Caco-2 (cell line): ENCODE measurements around the gene TMEM273. TPM values are rescaled to one million over a fixed set of nuclear protein-coding genes. Genes with fewer than 3 reads are reported as not detected.

Experiments used
- BruUV-seq: library from RNA; stranded (reverse); fragments of 400-500 nt; replicated peaks from 2 replicates; lab custom pipeline; 2021; lab: Mats Ljungman, UMichigan
- CTCF ChIA-PET: fragments of 300-600 bp; sonication (Branson Sonifier 250); formaldehyde crosslinking; loops from one replicate; lab custom pipeline; 2022; ENCODE audit warnings: antibody characterized with exemption; lab: Charles Lee
- POLR2A ChIA-PET: fragments of 300-600 bp; sonication (Branson Sonifier 250); formaldehyde crosslinking; loops from one replicate; lab custom pipeline; 2022; ENCODE audit warnings: antibody characterized with exemption; lab: Charles Lee
- DNase-seq, 2 experiments: peaks; one replicate each; pipeline versions ENCODE4 v3.0.0 to v3.0.0-alpha.2; 2020 to 2022
- H3K27me3 ChIP-seq: replicated peaks from 2 replicates; pipeline ENCODE4 v1.6.0; 2011; ENCODE audit warnings: low read length; ENCODE audit not compliant: control insufficient read depth, insufficient read depth
- H3K36me3 ChIP-seq: 2 replicates; pipeline ENCODE4 v1.5.1; 2011; ENCODE audit warnings: low read length; ENCODE audit not compliant: control insufficient read depth, insufficient read depth
- H3K4me1 ChIP-seq: fragments of 250-450 bp; sonication (Bioruptor Pico); 2 replicates; pipeline ENCODE4 v1.5.1; 2020; ENCODE audit warnings: mild to moderate bottlenecking
- H3K4me3 ChIP-seq: 2 replicates; pipeline ENCODE4 v1.5.1; 2011; ENCODE audit warnings: low read depth, mild to moderate bottlenecking, control low read depth, low read length
- H3K9me3 ChIP-seq: fragments of 250-450 bp; sonication (Bioruptor Pico); 2 replicates; pipeline ENCODE4 v1.5.1; 2020; ENCODE audit warnings: mild to moderate bottlenecking, moderate library complexity
- H3K27ac Mint-ChIP-seq: one replicate; pipeline ENCODE4 v1.8.0; 2022; ENCODE audit warnings: mixed read lengths; ENCODE audit not compliant: unreplicated experiment
- H3K27me3 Mint-ChIP-seq: one replicate; pipeline ENCODE4 v1.8.0; 2022; ENCODE audit warnings: mixed read lengths; ENCODE audit not compliant: insufficient read depth, unreplicated experiment
- H3K36me3 Mint-ChIP-seq: one replicate; pipeline ENCODE4 v1.8.0; 2022; ENCODE audit warnings: mild to moderate bottlenecking, mixed read lengths; ENCODE audit not compliant: insufficient read depth, unreplicated experiment
- H3K4me1 Mint-ChIP-seq: one replicate; pipeline ENCODE4 v1.8.0; 2022; ENCODE audit warnings: low read depth, mixed read lengths; ENCODE audit not compliant: unreplicated experiment
- H3K4me3 Mint-ChIP-seq: one replicate; pipeline ENCODE4 v1.8.0; 2022; ENCODE audit warnings: mild to moderate bottlenecking, moderate library complexity, mixed read lengths; ENCODE audit not compliant: unreplicated experiment
- H3K9me3 Mint-ChIP-seq: one replicate; pipeline ENCODE4 v1.8.0; 2022; ENCODE audit warnings: mixed read lengths; ENCODE audit not compliant: unreplicated experiment
- intact Hi-C: fragments of 100-400 bp; cut with micrococcal nuclease; formaldehyde crosslinking; loops from one replicate; pipeline ENCODE4 v1.10.0; 2022; ENCODE audit not compliant: unreplicated experiment
- total RNA-seq: library from RNA; stranded (reverse); gene quantifications from 2 replicates; pipeline ENCODE4 v1.2.3, GENCODE V29; 2022
- TF ChIP-seq, protein P1 (sequence below), 2 experiments: fragments of 200-600 bp in 1 of 2; IDR thresholded peaks; 1 replicate in 1 of 2; 2 replicates in 1 of 2; pipeline versions ENCODE4 v1.5.1 to v1.8.0; 2011 to 2022; ENCODE audit warnings: antibody characterized with exemption in 1 of 2, control low read depth in 1 of 2, inconsistent platforms in 1 of 2, low read depth in 1 of 2, low read length in 1 of 2, mild to moderate bottlenecking in 1 of 2, moderate library complexity in 1 of 2; ENCODE audit not compliant: insufficient read depth in 1 of 2, severe bottlenecking in 1 of 2, unreplicated experiment in 1 of 2

The TMEM273 gene
- total RNA-seq, 1 experiment from 2014 or later = not detected

GRCh38 chr10:49112098-49112497 lies 76.1 kb downstream of the TMEM273 start:
- no TSS peak for BruUV-seq
- CTCF ChIA-PET = no interaction called here
- H3K4me3 Mint-ChIP-seq = no peak overlapping the region

DNA sequence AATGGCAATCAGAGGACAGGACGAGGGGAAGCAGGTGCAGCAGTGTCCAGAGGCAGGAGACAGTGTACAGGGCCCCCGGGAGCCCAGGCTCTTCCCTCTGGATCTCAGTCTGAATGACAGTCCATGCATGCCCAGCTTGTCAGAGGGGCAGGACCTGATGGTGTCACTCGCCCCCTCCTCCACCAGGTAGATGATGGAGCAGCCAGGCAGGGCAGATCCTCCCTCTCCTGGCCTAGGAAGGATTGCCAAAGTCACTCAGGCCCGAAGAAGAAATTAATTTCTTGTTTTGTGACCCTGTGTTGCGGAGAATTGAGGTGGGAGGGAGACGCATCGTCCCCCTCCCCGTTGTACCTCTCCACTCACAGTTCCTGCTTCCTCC lies 76.9 kb downstream of the TMEM273 start:
- intact Hi-C loops = no loop called here
- Histone ChIP-seq H3K4me1 (no peaks in the 10 kb centered on the region), H3K9me3 (no peaks in the 10 kb centered on the region), H3K36me3 (no peaks in the 10 kb centered on the region), H3K4me3 (no peak overlapping the region), H3K27me3 (peaks cover 1% of the 10 kb centered on the region)
- H3K4me1 Mint-ChIP-seq = no peaks in the 10 kb centered on the region
- BruUV-seq = no TSS peak
- ChIA-PET CTCF (no interaction called here), POLR2A (no interaction called here)
- H3K4me3 Mint-ChIP-seq = no peak overlapping the region
- H3K27ac Mint-ChIP-seq = no peak overlapping the region
- DNase-seq = no peak
- TF ChIP-seq, protein P1, sequence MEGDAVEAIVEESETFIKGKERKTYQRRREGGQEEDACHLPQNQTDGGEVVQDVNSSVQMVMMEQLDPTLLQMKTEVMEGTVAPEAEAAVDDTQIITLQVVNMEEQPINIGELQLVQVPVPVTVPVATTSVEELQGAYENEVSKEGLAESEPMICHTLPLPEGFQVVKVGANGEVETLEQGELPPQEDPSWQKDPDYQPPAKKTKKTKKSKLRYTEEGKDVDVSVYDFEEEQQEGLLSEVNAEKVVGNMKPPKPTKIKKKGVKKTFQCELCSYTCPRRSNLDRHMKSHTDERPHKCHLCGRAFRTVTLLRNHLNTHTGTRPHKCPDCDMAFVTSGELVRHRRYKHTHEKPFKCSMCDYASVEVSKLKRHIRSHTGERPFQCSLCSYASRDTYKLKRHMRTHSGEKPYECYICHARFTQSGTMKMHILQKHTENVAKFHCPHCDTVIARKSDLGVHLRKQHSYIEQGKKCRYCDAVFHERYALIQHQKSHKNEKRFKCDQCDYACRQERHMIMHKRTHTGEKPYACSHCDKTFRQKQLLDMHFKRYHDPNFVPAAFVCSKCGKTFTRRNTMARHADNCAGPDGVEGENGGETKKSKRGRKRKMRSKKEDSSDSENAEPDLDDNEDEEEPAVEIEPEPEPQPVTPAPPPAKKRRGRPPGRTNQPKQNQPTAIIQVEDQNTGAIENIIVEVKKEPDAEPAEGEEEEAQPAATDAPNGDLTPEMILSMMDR (IDR thresholded peaks at IDR 0.05; ENCODE audit: insufficient read depth in 1 of 2, low read depth in 1 of 2, low read length in 1 of 2, severe bottlenecking in 1 of 2, unreplicated experiment in 1 of 2) = no peak
- no peaks in the 10 kb centered on the region for H3K9me3 Mint-ChIP-seq
- peaks cover 3% of the 10 kb centered on the region for H3K27me3 Mint-ChIP-seq
- H3K36me3 Mint-ChIP-seq = no peaks in the 10 kb centered on the region

More at GRCh38 chr10:49112098-49112497, 76.1 kb downstream of the TMEM273 start:
- TF ChIP-seq, protein P1 (IDR thresholded peaks at IDR 0.05; ENCODE audit: insufficient read depth in 1 of 2, low read depth in 1 of 2, low read length in 1 of 2, severe bottlenecking in 1 of 2, unreplicated experiment in 1 of 2) = no peak
- Mint-ChIP-seq H3K9me3 (no peaks in the 10 kb centered on the region), H3K27me3 (no peaks in the 10 kb centered on the region), H3K4me1 (no peaks in the 10 kb centered on the region), H3K27ac (no peak overlapping the region), H3K36me3 (no peaks in the 10 kb centered on the region)
- no peak overlapping the region for H3K4me3 ChIP-seq
- no peak for DNase-seq
- H3K27me3 ChIP-seq = peaks cover 1% of the 10 kb centered on the region
- POLR2A ChIA-PET = no interaction called here
- H3K36me3 ChIP-seq = no peaks in the 10 kb centered on the region
- H3K4me1 ChIP-seq = no peaks in the 10 kb centered on the region
- intact Hi-C loops = no loop called here
- H3K9me3 ChIP-seq = no peaks in the 10 kb centered on the region

GRCh38 chr10:49110684-49111319 lies 77.4 kb downstream of the TMEM273 start:
- BruUV-seq = no TSS peak
- no peak overlapping the region for H3K4me3 Mint-ChIP-seq
- no peaks in the 10 kb centered on the region for H3K9me3 Mint-ChIP-seq
- H3K4me1 Mint-ChIP-seq = no peaks in the 10 kb centered on the region
- TF ChIP-seq, protein P1 (IDR thresholded peaks at IDR 0.05; ENCODE audit: insufficient read depth in 1 of 2, low read depth in 1 of 2, low read length in 1 of 2, severe bottlenecking in 1 of 2, unreplicated experiment in 1 of 2) = no peak
- H3K4me1 ChIP-seq = no peaks in the 10 kb centered on the region
- intact Hi-C loops = no loop called here
- H3K36me3 ChIP-seq = no peaks in the 10 kb centered on the region
- no peak for DNase-seq
- no peak overlapping the region for H3K27ac Mint-ChIP-seq
- H3K4me3 ChIP-seq = no peak overlapping the region
- CTCF ChIA-PET = no interaction called here
- H3K27me3 ChIP-seq = peaks cover 1% of the 10 kb centered on the region
- H3K9me3 ChIP-seq = no peaks in the 10 kb centered on the region
- H3K36me3 Mint-ChIP-seq = no peaks in the 10 kb centered on the region
- POLR2A ChIA-PET = no interaction called here
- peaks cover 3% of the 10 kb centered on the region for H3K27me3 Mint-ChIP-seq
